BLaER1 (cell line): ENCODE data around the gene FNTB.
"Not testable (repeated sequence)": the region's sequence is repeated elsewhere in the genome, so short reads cannot be mapped to it uniquely, and the experiment has no call there.

Experiments used
- H3K27ac ChIP-seq: shearing (Covaris generic); formaldehyde crosslinking; 2 replicates; pipeline ENCODE4 v1.8.1; 2022
- H3K27me3 ChIP-seq: shearing (Covaris generic); formaldehyde crosslinking; 2 replicates; pipeline ENCODE4 v1.8.1; 2022
- H3K36me3 ChIP-seq: shearing (Covaris generic); formaldehyde crosslinking; 2 replicates; pipeline ENCODE4 v1.8.1; 2022
- H3K4me1 ChIP-seq: shearing (Covaris generic); formaldehyde crosslinking; 2 replicates; pipeline ENCODE4 v1.8.1; 2022
- H3K4me2 ChIP-seq: shearing (Covaris generic); formaldehyde crosslinking; 2 replicates; pipeline ENCODE4 v1.8.1; 2022
- H3K4me3 ChIP-seq: shearing (Covaris generic); formaldehyde crosslinking; 2 replicates; pipeline ENCODE4 v1.8.1; 2022
- H3K9ac ChIP-seq: shearing (Covaris generic); formaldehyde crosslinking; 2 replicates; pipeline ENCODE4 v1.8.1; 2022
- H3K9me3 ChIP-seq: shearing (Covaris generic); formaldehyde crosslinking; 2 replicates; pipeline ENCODE4 v1.8.1; 2022
- H4K20me1 ChIP-seq: shearing (Covaris generic); formaldehyde crosslinking; 2 replicates; pipeline ENCODE4 v1.8.1; 2022
- Cebpa-rat ChIP-seq: shearing (Covaris generic); IDR thresholded peaks from 2 replicates; pipeline ENCODE4 v1.8.1; 2022

FNTB gene

GRCh38 chr14:65074449-65075150 lies 87.9 kb downstream of the FNTB start:
- Histone ChIP-seq H4K20me1 (peaks cover 94% of the 10 kb centered on the region), H3K27me3 (no peaks in the 10 kb centered on the region), H3K9ac (no peak overlapping the region), H3K4me1 (peaks cover 23% of the 10 kb centered on the region), H3K4me3 (no peak overlapping the region), H3K36me3 (peaks cover 98% of the 10 kb centered on the region), H3K9me3 (no peaks in the 10 kb centered on the region), H3K27ac (no peak overlapping the region), H3K4me2 (peak overlapping the region; percentile 27)
- no peak for TF ChIP-seq Cebpa-rat

GRCh38 chr14:65075628-65076325 lies 89.1 kb downstream of the FNTB start:
- 0 out of 2 replicates have a peak overlapping the region, but pooled peaks have one; percentile 5 for H3K27ac ChIP-seq
- H3K9me3 ChIP-seq = no peaks in the 10 kb centered on the region

GRCh38 chr14:65077318-65077717 lies 90.6 kb downstream of the FNTB start:
- Histone ChIP-seq H3K4me1 (peaks cover 23% of the 10 kb centered on the region), H3K27ac (no peak overlapping the region), H4K20me1 (peaks cover 95% of the 10 kb centered on the region), H3K9ac (no peak overlapping the region), H3K4me2 (no peak overlapping the region), H3K4me3 (no peak overlapping the region), H3K9me3 (no peaks in the 10 kb centered on the region), H3K27me3 (no peaks in the 10 kb centered on the region), H3K36me3 (peaks cover 100% of the 10 kb centered on the region)
- no peak for TF ChIP-seq Cebpa-rat

More at GRCh38 chr14:65075628-65076325, 89.1 kb downstream of the FNTB start:
- Histone ChIP-seq H3K4me3 (no peak overlapping the region), H3K4me2 (no peak overlapping the region), H3K27me3 (no peaks in the 10 kb centered on the region), H3K36me3 (peaks cover 98% of the 10 kb centered on the region), H3K9ac (no peak overlapping the region), H4K20me1 (peaks cover 94% of the 10 kb centered on the region), H3K4me1 (peaks cover 23% of the 10 kb centered on the region)
- TF ChIP-seq Cebpa-rat = no peak

GRCh38 chr14:65079201-65079600 lies 92.5 kb downstream of the FNTB start:
- Histone ChIP-seq H3K27ac (no peak overlapping the region), H3K4me1 (peaks cover 23% of the 10 kb centered on the region), H3K27me3 (no peaks in the 10 kb centered on the region), H4K20me1 (peaks cover 98% of the 10 kb centered on the region), H3K4me2 (no peak overlapping the region), H3K9ac (no peak overlapping the region), H3K9me3 (no peaks in the 10 kb centered on the region), H3K4me3 (no peak overlapping the region), H3K36me3 (peaks cover 100% of the 10 kb centered on the region)
- no peak for TF ChIP-seq Cebpa-rat

GRCh38 chr14:65079768-65080167 lies 93.1 kb downstream of the FNTB start:
- no peaks in the 10 kb centered on the region for H3K27me3 ChIP-seq
- H3K4me1 ChIP-seq = peaks cover 18% of the 10 kb centered on the region
- no peaks in the 10 kb centered on the region for H3K9me3 ChIP-seq
- H3K4me2 ChIP-seq = no peak overlapping the region
- H4K20me1 ChIP-seq = peaks cover 100% of the 10 kb centered on the region
- no peak for TF ChIP-seq Cebpa-rat
- no peak overlapping the region for H3K4me3 ChIP-seq
- no peak overlapping the region for H3K27ac ChIP-seq
- peaks cover 100% of the 10 kb centered on the region for H3K36me3 ChIP-seq
- no peak overlapping the region for H3K9ac ChIP-seq

- no peak overlapping the region for H3K4me3 ChIP-seq
- H3K27me3 ChIP-seq = no peaks in the 10 kb centered on the region
- H3K4me1 ChIP-seq = peaks cover 11% of the 10 kb centered on the region
- no peak overlapping the region for H3K27ac ChIP-seq
- peaks cover 93% of the 10 kb centered on the region for H4K20me1 ChIP-seq
- peaks cover 98% of the 10 kb centered on the region for H3K36me3 ChIP-seq
- H3K4me2 ChIP-seq = no peak overlapping the region
- no peak overlapping the region for H3K9ac ChIP-seq
- H3K9me3 ChIP-seq = peaks cover 7% of the 10 kb centered on the region
- no peak for TF ChIP-seq Cebpa-rat
Observed at GRCh38 chr14:65080960-65081747, 94.5 kb downstream of the FNTB start.

GRCh38 chr14:65082930-65083329 lies 96.2 kb downstream of the FNTB start:
- H3K36me3 ChIP-seq = peaks cover 98% of the 10 kb centered on the region

GRCh38 chr14:65084554-65085505 lies 98.1 kb downstream of the FNTB start:
- Histone ChIP-seq H3K9ac (no peak overlapping the region), H3K27me3 (no peaks in the 10 kb centered on the region), H3K9me3 (peaks cover 44% of the 10 kb centered on the region), H4K20me1 (peaks cover 76% of the 10 kb centered on the region), H3K4me2 (no peak overlapping the region), H3K4me3 (no peak overlapping the region), H3K4me1 (peaks cover 7% of the 10 kb centered on the region), H3K27ac (no peak overlapping the region), H3K36me3 (peaks cover 98% of the 10 kb centered on the region)
- no peak for TF ChIP-seq Cebpa-rat

More at GRCh38 chr14:65082930-65083329, 96.2 kb downstream of the FNTB start:
- Histone ChIP-seq H3K4me3 (no peak overlapping the region), H3K9ac (no peak overlapping the region), H3K9me3 (peaks cover 25% of the 10 kb centered on the region), H4K20me1 (peaks cover 84% of the 10 kb centered on the region), H3K27ac (no peak overlapping the region), H3K4me1 (peaks cover 7% of the 10 kb centered on the region), H3K27me3 (no peaks in the 10 kb centered on the region), H3K4me2 (no peak overlapping the region)
- no peak for TF ChIP-seq Cebpa-rat

- H3K27me3 ChIP-seq, H3K4me1 ChIP-seq, H3K27ac ChIP-seq, H3K4me2 ChIP-seq, H3K4me3 ChIP-seq, H3K9ac ChIP-seq: not testable (repeated sequence)
- Histone ChIP-seq H3K36me3 (peaks cover 98% of the 10 kb centered on the region), H3K9me3 (peaks cover 52% of the 10 kb centered on the region), H4K20me1 (peaks cover 76% of the 10 kb centered on the region)
Observed at GRCh38 chr14:65086686-65087085, 100.0 kb downstream of the FNTB start.

- not testable (repeated sequence) for H3K4me2 ChIP-seq, H3K27ac ChIP-seq, H3K4me1 ChIP-seq, H3K9ac ChIP-seq, H3K27me3 ChIP-seq, H3K4me3 ChIP-seq
- H3K36me3 ChIP-seq = peaks cover 98% of the 10 kb centered on the region
- peaks cover 76% of the 10 kb centered on the region for H4K20me1 ChIP-seq
- H3K9me3 ChIP-seq = peaks cover 52% of the 10 kb centered on the region
Observed at GRCh38 chr14:65087835-65088234, 101.1 kb downstream of the FNTB start.
